Measurements from ENCODE around the gene PSMD9.
A peak's percentile ranks its signal among the peaks of the same experiment; 100 is the strongest.

The PSMD9 gene

DNA sequence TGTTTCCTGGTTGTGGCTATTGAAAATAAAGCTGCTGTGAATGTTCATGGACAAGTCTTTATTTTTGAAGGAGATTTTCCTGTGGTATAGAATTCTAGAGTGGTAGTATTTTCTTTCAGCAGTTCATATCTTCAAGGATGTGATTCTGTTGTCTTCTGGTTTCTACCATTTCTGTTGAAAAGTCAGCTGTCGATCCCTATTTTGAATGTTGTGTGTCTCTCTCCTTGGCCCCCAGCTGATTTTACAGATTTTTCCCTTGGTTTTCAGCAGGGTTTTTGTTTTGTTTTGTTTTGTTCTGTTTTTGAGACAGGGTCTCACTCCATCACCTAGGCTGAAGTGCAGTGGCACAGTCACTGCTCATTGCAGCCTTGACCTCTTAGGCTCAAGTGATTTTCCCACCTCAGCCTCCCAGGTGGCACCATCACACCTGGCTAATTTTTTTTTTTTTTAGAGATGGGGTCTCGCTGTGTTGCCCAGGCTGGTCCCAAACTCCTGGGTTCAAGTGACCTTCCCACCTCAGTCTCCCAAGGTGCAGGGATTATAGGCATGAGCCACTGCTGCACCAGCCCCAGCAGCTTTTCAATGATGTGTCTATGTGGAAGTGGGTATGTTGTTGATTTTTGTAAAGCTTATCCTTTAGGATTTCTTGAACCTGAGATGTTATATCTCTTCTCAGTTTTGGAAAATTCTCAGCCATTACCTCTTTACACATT lies 57.9 kb downstream of the PSMD9 start:
- TF ChIP-seq, protein P1, sequence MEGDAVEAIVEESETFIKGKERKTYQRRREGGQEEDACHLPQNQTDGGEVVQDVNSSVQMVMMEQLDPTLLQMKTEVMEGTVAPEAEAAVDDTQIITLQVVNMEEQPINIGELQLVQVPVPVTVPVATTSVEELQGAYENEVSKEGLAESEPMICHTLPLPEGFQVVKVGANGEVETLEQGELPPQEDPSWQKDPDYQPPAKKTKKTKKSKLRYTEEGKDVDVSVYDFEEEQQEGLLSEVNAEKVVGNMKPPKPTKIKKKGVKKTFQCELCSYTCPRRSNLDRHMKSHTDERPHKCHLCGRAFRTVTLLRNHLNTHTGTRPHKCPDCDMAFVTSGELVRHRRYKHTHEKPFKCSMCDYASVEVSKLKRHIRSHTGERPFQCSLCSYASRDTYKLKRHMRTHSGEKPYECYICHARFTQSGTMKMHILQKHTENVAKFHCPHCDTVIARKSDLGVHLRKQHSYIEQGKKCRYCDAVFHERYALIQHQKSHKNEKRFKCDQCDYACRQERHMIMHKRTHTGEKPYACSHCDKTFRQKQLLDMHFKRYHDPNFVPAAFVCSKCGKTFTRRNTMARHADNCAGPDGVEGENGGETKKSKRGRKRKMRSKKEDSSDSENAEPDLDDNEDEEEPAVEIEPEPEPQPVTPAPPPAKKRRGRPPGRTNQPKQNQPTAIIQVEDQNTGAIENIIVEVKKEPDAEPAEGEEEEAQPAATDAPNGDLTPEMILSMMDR (IDR thresholded peaks at IDR 0.05; ENCODE audit: poor library complexity, severe bottlenecking) = no peak

DNA sequence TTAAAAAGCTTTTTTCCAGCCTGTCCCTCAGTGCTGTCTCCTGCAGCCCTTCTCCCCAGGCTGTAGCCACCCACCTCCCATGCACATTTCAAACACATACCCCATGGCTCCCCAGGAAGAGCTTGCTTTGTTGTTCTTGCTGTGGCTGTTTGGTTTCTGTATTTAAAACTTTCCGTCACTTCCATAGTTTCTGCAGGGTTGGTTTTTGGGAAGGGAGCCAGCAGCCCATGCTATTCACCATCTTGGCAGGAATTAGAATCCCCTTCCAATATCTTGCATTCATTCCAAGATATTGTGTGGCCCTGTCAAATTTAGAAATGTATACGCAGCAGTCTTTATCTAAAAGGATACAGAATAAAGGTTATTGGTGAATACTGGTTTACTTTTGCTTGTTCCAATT lies 59.4 kb downstream of the PSMD9 start:
- no peak for ATAC-seq (ENCODE audit: low read depth)
- TF ChIP-seq, protein P1 (IDR thresholded peaks at IDR 0.05; ENCODE audit: poor library complexity, severe bottlenecking) = no peak

More for the DNA sequence above, 57.9 kb downstream of the PSMD9 start:
- H3K4me3 ChIP-seq (ENCODE audit: severe bottlenecking) = no peak overlapping the region
- peaks cover 36% of the 10 kb centered on the region for H3K4me1 ChIP-seq (ENCODE audit: insufficient read depth, poor library complexity, severe bottlenecking)
- ATAC-seq (ENCODE audit: low read depth) (no peak), DNase-seq (ENCODE audit: low spot score) (no peak)
- H3K36me3 ChIP-seq (ENCODE audit: low read depth) = peaks cover 15% of the 10 kb centered on the region
- H3K27ac ChIP-seq (ENCODE audit: poor library complexity, severe bottlenecking) = no peak overlapping the region
- peaks cover 6% of the 10 kb centered on the region for H3K9me3 ChIP-seq (ENCODE audit: severe bottlenecking)
- no peaks in the 10 kb centered on the region for H3K27me3 ChIP-seq (ENCODE audit: insufficient read depth, poor library complexity, severe bottlenecking)

DNA sequence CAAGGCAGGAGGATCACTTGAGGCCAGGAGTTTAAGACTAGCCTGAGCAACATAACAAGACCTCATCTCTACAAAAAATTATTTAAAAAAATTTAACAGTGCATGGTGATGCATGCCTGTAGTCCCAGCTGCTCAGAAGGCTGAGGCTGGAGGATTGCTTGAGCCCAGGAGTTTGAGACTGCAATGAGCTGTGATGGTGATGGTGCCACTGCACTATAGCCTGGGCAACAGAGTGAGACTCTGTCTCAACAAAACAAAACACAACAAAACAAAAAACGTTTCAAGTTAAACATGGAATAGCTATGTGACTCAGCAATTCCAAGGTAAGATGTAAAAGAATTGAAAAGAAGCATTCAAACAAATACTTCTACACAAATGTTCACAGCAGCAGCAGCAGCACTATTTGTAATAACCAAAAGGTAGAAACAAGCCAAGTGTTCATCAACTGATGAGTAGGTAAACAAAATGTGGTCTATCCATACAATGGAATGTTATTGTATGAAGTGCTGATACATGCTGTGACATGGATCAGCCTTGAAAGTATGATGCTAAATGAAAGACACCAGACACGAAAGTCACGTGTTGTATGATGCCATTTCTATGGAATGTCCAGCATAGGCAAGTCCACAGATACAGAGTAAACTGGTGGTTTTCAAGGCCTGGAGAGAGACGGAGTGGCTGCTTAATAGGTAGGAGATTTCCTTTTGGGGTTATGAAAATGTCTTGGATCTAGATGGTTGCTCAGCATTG lies 61.2 kb downstream of the PSMD9 start:
- H3K4me3 ChIP-seq (ENCODE audit: severe bottlenecking) = peak overlapping the region; percentile 20
- DNase-seq (ENCODE audit: low spot score) = no peak
- H3K4me1 ChIP-seq (ENCODE audit: insufficient read depth, poor library complexity, severe bottlenecking) = peaks cover 23% of the 10 kb centered on the region
- ATAC-seq (ENCODE audit: low read depth) = peak; percentile 97
- no peaks in the 10 kb centered on the region for H3K27me3 ChIP-seq (ENCODE audit: insufficient read depth, poor library complexity, severe bottlenecking)
- H3K36me3 ChIP-seq (ENCODE audit: low read depth) = peaks cover 25% of the 10 kb centered on the region
- H3K27ac ChIP-seq (ENCODE audit: poor library complexity, severe bottlenecking) = peak overlapping the region; percentile 89
- TF ChIP-seq, protein P1 (IDR thresholded peaks at IDR 0.05; ENCODE audit: poor library complexity, severe bottlenecking) = no peak
- peaks cover 11% of the 10 kb centered on the region for H3K9me3 ChIP-seq (ENCODE audit: severe bottlenecking)

More for the DNA sequence above, 59.4 kb downstream of the PSMD9 start:
- Histone ChIP-seq H3K9me3 (ENCODE audit: severe bottlenecking) (peaks cover 6% of the 10 kb centered on the region), H3K36me3 (ENCODE audit: low read depth) (peaks cover 16% of the 10 kb centered on the region), H3K27ac (ENCODE audit: poor library complexity, severe bottlenecking) (peak overlapping the region; percentile 8), H3K4me1 (ENCODE audit: insufficient read depth, poor library complexity, severe bottlenecking) (peaks cover 23% of the 10 kb centered on the region), H3K27me3 (ENCODE audit: insufficient read depth, poor library complexity, severe bottlenecking) (no peaks in the 10 kb centered on the region), H3K4me3 (ENCODE audit: severe bottlenecking) (no peak overlapping the region)
- no peak for DNase-seq (ENCODE audit: low spot score)

DNA sequence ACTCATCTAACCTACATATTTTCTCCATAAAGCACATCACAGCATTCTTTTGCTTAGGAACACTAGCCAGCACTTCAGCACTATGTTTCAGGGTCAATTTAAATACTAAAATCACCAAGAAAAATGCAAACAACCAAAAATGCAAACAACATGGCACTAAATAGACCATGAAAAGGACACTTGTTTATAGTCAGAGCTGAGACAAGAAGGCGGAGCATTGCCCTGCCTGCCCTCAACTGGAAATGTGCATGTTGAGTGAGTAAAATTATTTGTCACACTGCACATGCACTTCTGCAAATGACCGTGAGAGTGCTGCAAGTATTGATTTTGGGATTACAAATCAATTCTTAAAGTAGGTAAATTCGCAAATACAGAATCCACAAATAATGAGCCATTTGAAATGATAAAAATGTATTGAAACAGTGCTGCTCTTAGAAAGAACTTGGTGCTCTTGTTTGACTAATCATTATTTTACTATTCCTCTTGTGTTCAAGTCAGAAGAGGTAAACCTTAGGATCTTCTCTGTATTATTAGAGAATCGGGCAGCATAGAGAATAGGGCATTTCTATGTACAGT lies 64.6 kb downstream of the PSMD9 start:
- ATAC-seq (ENCODE audit: low read depth) (no peak), DNase-seq (ENCODE audit: low spot score) (no peak)
- Histone ChIP-seq H3K4me1 (ENCODE audit: insufficient read depth, poor library complexity, severe bottlenecking) (peaks cover 23% of the 10 kb centered on the region), H3K36me3 (ENCODE audit: low read depth) (peaks cover 52% of the 10 kb centered on the region), H3K4me3 (ENCODE audit: severe bottlenecking) (no peak overlapping the region), H3K9me3 (ENCODE audit: severe bottlenecking) (peaks cover 5% of the 10 kb centered on the region), H3K27ac (ENCODE audit: poor library complexity, severe bottlenecking) (peak overlapping the region; percentile 5), H3K27me3 (ENCODE audit: insufficient read depth, poor library complexity, severe bottlenecking) (no peaks in the 10 kb centered on the region)
- TF ChIP-seq, protein P1 (IDR thresholded peaks at IDR 0.05; ENCODE audit: poor library complexity, severe bottlenecking) = no peak
